Measurements from ENCODE around the gene C1orf50.

The C1orf50 gene

DNA sequence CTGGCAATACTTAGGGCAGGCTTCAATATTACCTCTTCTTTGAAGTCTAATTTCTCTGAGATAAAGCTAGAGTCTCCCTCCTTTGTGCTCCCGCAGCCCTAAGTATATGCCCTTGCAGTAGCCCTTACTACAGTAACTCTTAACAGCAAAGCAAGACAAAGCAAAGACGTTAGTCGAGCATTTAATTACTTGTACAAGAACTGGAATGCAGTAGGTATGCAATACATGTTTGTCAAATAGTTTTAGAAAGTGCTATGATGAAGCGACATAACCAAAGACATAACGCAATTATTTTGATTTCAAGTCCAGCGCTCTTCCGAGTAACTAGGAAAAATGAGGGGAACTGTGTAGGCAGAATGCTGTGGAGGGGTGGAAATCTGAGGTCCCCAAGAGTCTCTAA, 1.8 kb upstream of the C1orf50 start:
- DNase-seq: no peak

DNA sequence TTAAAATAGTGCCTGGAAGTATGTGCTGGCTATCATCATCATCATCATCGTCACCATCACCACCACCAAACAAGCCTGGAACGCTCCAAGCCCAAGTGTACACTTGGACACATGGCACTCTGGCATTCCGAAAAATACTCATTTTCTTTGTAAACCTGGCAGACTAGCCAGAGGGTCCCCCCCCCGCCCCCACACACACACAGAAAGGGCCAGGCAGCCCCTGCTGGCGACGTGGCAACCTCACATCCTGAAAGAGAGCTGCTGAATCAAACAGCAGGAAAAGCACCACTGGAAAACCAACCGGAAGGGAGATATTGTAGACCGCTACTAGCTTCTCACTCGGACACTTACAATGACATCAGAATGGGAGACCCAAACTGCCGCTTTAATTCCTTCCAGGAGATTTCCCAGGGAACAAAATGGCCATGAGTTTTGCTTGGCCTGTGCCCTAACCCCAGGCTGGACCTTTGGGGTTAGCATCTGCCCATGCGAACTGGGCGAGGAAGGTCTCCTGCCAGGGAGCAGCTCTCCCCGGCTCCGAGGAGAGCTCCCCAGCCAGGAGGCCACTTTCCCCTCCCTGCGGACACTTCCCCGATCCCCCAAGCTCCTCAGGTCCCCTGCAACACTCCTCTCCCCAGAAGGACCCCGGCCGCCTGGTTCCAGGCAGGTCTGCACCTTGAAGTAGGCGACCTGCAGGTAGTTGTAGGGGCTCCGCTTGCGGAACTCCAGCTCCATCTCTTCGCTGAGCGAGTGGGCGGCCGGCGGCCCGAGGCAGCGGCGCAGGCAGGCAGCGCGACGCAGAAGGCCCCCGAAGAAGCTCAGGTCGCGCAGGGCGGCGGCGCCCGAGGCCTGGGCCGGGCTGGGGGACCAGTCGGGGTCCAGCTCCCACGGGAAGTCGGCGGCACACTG, 963 bp upstream of the C1orf50 start:
- peak; percentile 54 to 82 for DNase-seq

DNA sequence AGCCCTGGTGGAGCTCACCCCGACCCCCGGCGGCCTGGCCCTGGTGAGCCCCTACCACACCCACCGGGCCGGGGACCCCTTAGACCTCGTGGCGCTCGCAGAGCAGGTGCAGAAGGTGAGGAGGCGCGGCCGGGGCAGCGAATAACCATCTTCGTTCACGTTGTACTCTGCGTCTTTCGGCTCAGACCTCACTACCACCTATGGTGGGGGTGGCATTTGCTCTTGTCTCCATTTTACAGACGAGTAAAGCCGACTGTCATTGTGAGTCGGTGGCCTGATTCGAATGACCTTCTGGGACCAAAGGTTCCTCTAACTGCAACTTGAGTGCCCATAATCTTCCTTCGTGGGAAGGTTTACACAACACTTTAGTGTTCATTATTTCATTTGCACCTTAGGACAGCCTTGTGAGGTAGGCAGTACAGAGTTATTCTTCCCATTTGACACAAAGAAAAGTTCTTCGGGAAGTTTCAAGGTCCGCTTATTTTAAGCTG, 506 bp downstream of the C1orf50 start:
- no peak for DNase-seq

DNA sequence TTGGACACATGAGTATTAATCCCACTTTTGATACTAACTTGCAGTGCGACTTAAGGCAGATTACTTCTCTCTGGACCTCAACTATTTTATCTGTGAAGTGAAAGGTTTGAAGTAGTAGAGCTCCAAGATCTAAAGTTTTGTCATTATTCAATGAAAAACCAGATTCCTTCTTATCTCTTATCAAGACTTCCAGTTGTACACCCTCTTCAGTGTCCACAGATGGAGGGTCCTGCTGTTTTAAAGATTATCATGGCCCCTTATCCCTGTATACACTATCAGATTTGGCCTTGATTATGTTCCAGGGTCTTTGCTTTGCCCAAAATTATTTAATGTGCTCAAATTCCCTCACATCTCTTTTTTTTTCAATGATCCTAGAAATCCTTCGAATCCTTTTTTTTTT, 1.1 kb downstream of the C1orf50 start:
- no peak for DNase-seq

DNA sequence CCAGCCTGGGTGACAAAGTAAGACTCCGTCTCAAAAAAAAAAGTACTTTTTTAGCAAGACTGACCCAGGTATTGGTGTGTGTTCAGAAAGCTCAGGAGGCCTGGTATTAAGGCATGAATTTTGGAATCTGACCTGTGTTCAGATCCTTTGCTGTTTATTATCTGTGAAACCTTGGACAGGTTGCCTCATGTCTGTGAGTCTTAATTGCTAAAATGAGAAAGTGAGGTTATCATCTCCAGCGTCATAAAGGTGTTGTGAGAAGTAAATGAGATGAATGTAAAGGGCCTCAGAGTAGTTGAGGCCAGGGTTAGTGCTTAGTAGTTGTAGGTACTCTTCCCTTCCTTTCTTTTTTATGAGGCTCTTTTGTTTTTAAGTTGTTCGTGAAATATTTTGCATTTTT, 2.8 kb downstream of the C1orf50 start:
- DNase-seq: no peak

DNA sequence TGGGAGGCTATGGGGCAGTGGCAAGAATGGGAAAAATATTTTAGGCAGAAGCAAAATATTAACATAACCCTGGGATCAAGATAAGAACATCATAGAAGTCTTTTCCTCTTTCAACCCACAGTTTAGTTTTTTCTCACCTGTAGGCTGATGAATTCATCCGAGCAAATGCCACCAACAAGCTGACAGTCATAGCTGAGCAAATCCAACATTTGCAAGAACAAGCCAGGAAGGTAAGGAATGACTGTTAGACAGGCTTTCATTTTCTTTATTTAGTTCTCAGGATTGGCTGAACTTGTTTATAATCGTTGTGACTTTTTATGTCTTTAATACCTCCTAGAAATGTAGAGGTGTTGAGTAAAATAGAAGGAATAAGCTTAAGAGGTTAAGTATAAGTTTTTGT, 6.4 kb downstream of the C1orf50 start:
- no peak for DNase-seq

DNA sequence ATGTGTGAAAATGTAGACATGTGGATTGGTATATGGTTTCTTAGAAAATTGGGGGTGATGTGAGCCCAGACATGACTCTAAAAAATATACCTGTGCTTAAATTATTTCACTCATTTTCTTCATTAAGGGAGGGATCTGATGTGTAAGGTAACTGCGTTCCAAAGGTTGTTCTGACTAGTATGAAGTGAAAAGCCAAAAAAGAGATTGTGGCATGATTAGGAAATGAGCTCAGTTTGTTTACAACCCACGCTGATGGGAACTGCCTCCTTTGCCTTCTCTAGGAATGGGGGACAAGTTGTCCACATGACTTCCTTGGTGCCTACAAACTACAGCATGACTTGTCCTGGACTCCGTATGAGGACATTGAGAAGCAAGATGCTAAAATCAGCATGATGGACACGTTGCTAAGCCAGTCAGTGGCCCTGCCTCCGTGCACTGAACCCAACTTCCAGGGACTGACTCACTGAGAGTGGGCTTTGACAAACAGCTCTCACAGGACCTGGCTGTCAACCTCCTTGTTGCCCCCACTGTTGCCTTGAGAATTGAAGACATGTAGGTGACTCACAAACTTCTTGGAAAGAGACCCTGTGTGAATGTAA, 8.0 kb downstream of the C1orf50 start:
- no peak for DNase-seq

DNA sequence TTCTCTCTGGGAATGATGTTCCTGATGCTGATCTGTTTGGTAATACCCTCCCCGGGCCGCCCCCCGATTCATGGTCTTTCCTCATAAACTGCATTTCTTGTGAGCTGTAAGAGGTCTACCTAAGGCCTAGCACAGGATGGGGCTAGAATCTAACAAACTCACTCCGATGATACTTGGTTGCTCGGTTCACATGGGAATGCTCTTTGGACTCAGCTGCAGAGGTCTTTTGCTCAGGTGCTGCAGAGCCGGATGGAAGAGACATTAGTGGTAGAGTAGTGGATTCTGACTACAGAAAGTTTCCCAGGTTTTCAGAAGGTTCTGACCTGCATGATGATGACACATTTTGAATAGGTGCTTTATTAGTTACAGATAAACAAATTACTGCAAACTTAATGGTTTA, 9.5 kb downstream of the C1orf50 start:
- DNase-seq: no peak

DNA sequence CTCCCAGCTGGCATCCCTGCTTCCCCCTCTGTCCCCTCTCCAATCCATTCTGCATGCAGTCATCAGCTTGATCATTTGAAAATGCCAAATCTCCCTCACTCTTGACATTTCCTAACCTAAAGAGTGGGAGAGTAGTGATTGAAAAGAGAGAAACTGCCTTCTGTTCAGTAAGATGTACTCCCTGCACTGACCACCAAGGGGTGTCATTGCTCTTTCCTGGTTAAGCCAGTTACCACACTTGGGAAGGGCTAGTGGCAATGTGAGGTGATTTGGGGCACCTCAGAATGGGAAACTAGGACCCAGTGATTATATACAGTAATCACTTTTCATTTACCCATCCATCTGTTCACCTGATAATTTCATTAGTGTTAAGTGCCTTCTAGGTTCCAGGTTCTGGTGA, 10.8 kb downstream of the C1orf50 start:
- peak; percentile 23 to 24 for DNase-seq

DNA sequence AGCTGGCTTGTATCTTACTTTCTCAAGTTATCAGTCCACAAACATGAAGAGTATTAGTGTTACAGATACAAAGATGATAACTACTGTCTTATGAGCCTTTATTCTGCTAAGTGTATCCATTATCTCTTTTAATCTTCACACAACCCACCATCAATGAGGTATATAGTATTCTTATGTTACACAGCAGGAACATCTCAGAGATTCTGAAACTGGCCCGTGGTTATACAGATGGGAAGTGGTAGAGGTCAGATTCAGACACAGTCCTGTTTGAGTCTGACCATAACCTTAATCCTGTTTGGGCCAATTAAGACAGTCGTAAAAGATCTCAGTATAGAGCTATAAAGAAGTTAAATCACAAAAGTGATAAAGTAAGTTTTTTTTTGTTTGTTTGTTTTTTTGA, 12.7 kb downstream of the C1orf50 start:
- no peak for DNase-seq

DNA sequence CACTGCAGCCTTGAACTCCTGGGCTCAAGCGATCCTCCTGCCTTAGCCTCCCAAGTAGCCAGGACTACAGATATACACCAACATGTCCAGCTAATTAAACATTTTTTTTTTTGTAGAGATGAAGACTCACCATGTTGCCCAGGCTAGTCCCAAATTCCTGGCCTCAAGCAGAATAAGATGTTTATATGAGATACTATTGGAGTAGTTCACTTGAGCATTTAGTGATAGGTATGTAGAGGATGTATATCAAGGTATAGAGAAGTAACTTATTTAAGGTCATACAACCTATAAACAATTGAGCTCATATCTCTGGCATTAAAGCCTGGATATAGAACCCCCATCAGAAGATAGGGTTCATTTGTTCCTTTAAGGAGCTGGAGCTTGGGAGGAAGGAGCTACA, 13.1 kb downstream of the C1orf50 start:
- DNase-seq: no peak

DNA sequence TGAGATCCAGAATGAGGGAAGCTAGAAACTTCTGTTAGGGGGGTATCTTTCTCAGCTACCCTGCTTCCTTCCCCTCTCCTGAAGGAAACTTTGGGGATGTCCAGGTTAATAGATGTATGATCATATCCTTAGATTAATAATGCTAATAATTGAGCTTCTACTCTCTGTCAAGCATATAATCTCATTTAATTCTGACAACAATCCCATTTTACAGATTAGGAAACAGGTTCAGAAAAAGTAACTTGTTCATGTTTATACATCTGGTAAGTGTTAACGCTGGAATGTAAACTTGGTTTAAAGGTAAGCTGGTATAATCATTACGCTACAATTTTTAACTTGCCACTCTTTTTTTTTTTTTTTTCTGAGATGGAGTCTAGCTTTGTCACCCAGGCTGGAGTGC, 16.0 kb downstream of the C1orf50 start:
- DNase-seq: no peak

DNA sequence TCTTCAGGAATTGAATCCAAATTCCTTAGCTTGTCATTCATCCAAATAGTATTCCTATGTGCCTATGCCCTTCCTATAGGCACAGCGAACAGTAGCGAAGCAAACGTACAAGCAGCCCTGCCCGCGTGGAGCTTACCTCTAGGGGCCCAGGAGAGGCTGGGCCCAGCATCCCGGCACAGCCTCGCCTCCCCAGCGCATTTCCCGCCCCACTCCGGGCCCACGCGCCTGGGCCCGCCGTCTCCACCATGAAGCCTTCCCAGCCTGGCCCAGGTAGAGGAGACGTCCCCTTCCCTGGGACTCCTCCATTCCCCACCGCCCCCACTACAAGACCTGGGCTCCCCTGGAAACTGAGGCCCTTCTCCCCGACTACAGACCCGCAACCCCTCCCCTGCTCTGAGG, 17.5 kb downstream of the C1orf50 start:
- DNase-seq: no peak

DNA sequence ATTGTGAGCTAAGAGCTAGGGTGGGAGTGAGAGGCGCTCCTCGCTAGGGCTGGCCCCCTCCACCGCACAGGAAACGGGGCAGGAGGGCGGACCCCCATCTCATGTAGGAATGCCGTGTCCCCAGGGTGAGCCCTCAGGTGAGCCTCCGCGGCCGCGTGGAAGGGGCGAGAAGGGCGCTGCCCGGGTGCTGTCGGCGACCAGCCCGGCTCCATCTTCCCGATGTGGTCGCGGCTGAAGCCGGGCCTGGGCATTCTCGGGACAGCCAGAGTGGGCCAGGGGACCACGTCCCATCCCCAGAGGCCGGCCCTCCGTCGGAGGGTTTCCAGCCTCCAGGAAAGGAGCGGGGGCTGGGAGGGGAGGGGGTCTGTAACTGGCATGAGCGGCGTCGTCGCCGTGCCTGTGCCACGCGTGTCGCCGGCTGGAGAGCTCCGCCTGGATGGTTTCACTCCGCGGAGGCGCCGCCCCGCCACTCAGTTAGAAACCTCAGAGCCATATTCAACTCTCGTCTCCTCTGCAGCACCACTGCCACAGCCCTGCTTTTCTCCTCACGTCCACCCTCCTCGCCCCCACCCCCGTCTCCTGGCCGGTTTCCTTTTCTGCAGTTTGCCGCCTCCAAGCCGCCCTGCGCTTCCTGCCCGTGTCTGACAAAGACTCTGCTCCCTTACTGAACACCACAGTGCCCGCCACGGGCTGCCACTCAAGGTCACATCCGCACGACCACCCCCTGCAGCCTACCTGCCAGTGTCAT, 18.1 kb downstream of the C1orf50 start, which contains the start of gene TMEM269:
TMEM269 (plus strand) TSS at position 46 of the 748 bp plus-strand sequence. CDS start 4,903 bp downstream, outside the sequence.
- no peak for DNase-seq

DNA sequence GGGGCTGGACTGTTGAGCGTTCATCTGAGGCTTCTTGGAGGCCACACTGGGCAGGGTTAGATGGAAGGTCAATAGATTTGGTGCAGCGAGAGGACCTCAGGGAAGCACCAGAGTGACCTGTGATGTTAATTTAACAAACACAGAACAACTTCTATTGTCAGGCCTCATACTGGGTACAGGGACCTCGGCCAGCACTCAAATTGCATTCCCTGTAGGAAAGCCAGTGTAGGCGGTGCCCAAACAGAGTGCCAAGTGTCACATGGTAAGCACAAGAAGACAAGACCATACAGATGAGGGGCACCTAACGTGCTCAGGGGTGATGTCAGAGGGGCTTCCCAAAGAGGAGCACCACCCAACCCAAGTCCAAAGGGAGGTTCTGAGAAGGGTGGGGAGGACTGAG, 19.0 kb downstream of the C1orf50 start:
- no peak for DNase-seq

DNA sequence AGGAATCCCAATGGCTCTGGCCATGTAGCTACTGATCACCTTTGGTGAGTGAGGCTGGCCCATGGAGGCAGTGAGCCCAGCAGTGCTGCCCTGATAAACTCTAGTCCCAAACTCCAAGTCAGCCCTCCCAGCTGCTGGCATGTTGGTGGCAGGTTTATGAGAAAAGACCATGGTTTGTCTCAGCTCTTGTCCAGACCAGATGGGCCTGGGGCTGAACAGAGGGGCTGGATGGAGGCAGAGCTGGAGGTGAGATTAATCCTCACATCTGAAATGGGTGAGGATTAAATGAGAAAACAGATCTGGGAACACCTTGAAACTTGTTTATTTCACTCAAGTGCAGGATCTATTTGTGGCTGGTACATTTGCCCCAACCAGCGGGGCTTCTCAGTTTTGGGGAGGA, 21.0 kb downstream of the C1orf50 start:
- DNase-seq: no peak

DNA sequence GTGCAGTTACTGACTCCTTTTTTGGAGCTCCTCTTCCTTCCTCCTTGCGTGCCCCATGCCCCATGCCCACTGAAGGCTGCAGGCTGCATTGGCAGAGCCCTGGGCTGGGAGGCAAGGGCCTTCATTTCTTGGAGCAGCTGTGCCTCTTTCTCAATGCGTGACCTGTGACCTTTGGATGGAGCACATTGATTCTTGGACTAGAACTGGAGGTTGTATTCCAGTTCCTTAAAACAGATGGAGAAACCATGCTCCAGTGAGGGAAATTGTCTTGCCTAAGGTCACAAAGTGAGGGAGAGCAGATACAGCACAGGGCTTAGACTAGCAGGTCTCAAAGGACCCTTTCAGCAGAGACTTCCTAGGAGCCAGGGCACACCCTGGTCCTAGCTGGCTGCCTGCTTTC, 26.8 kb downstream of the C1orf50 start:
- DNase-seq: no peak

DNA sequence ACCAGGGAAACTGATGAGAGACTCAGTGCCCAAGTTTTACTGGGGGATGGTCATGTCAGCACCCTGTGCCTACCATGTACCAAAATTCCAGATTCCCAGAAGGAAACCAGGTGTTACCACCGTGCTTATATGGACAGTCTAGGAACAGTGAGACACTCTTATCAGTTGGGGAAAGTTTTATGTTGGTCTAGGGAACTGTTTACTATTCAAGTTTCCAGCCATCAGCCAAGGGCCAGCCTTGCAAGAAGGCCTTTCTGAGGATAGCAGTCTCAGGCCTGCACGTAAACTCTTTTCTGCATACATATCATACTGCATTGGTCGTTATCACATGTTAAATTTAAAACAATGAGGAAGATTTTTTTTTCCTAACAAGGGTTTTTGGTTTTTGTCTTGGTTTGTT, 30.4 kb downstream of the C1orf50 start:
- no peak for DNase-seq

DNA sequence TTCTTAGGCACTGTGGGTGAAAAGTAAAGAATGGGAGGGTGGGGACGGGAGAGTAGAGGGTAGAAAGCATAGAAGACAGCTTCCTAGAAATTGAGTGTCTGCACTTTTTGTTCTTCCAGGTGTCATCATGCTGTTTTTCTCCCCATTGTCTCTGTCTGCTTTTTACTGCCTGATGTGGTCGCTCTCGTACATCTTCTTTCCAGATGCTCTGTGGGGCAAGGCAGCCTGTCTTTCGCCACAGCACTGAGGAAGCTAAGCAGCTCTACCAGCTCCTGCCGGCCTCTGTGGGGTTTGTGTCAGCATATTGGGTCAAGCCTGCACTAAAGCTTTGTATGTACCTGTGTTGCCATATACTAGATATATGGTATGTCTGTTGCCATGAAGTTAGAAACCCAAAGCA, 30.9 kb downstream of the C1orf50 start:
- no peak for DNase-seq

DNA sequence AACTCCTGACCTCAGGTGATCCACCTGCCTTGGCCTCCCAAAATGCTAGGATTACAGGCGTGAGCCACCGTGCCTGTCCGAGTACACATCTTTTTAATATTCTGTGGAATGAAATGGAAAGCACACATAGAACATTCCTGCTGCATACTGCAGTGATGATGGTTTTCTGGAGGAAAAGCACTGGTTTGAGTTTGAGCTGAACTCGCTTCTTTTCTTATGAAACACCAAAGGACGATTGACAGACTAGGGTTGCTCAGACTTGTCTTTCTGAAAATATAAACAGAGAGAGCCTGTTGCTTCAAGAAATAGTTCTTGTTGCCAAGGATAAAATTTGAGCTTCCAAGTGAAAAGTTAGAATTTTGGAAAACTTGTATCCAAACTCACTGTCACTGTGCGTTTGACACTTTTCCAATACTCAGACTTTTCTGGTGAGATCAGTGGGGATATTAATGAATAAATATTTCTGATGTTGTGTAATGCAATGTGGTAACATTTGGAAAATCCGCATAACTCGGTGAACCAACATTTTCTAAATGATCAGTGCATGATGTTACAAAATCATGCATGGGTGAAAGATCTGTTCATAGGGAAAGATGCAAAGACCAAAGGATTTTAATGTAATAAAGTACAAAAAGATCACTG, 34.9 kb downstream of the C1orf50 start:
- no peak for DNase-seq

DNA sequence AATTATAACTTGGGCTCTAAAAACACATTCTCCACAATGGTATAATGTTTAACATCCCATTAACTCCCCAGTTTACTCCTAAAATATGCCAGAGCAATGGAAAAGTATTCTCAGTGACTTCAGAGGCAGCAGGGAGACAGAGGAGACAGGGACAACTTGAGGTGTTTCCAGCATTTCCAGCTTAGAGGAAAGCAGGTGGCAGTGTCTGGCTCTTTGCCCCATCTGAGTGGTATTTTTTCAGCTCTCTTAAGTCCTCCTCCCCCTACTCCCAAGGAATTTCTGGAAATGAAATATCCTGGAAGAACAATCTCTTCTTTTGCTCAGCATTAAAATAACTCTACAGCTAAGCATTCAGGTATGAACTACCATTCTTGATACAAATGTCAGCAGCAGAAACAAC, 39.1 kb downstream of the C1orf50 start:
- DNase-seq: no peak

DNA sequence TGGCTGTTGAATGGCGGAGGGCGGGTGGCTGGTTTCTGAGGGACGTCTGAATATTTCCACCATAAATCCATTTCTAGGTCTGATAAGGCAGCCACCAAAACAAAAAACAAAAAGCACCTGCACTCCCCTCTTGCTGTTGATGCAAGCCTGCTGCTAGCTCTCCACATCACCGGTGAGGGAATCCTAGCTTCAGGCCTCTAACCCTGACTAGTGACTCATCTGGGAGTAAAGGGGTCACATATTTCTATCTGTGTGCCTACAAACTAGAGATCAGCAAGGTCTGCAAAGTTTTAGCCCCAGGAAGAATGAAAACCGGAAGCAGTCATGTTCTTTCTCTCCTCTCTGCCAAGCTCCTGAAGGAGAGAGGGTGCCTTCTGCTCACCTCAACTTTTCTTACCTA, 39.5 kb downstream of the C1orf50 start:
- DNase-seq: no peak

DNA sequence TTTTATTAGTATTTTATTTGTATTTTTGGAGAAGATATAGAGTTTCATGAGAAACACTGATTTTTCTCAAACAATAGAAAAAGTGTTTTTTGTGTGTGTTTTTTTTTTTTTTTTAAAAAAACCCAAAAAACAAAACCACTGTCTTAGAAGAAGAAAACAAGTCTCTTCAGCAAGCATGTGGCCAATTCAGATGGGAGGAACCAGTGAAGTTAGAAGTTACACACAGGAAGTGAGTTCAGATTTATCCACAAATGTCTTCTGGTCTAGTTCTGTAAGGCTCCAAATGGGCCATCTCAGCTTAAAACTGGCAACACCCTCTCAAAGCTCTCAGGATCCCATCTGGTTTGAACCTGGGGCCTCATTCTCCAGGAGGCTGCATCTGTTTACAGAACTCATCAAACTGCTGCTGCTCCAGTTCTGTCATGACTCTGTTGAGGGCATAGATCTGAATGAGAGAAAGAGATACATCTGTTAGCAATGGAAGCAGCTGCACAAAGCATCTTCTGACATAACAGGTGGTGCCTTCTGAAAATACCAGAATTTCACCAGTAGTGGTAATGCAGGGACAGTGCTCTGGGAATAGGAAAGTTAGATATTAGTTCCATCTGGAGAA, 40.1 kb downstream of the C1orf50 start:
- no peak for DNase-seq
